Activated T-cell treated with anti-CD3 and anti-CD28 coated beads, Interleukin-2, amount 50 U/mL, for 4 hours (primary cell): ENCODE data around the gene FGF3. TPM values are rescaled to one million over a fixed set of nuclear protein-coding genes. Genes with fewer than 3 reads are reported as not detected.
"Not testable (repeated sequence)": the region's sequence is repeated elsewhere in the genome, so short reads cannot be mapped to it uniquely, and the experiment has no call there.

ENCODE experiments used
- ATAC-seq, 2 donors: fragments of 200-7000 bp; cut with Tn5 transposase; one replicate each; pipeline ENCODE4 v1.10.0; 2021
- DNase-seq: peaks from one replicate; pipeline ENCODE4 v3.0.0-alpha.2; 2020
- H3K27me3 Mint-ChIP-seq: one replicate; pipeline ENCODE4 v1.8.0; 2021; ENCODE audit warnings: low read depth, mixed read lengths
- H3K36me3 Mint-ChIP-seq: one replicate; pipeline ENCODE4 v1.8.0; 2022; ENCODE audit warnings: mixed read lengths; ENCODE audit not compliant: insufficient read depth
- H3K4me1 Mint-ChIP-seq: one replicate; pipeline ENCODE4 v1.8.0; 2021; ENCODE audit warnings: low read depth, mixed read lengths
- H3K4me3 Mint-ChIP-seq: one replicate; pipeline ENCODE4 v1.8.0; 2021; ENCODE audit warnings: mild to moderate bottlenecking, moderate library complexity, mixed read lengths
- H3K9me3 Mint-ChIP-seq: one replicate; pipeline ENCODE4 v1.8.0; 2021; ENCODE audit warnings: mixed read lengths
- total RNA-seq, 3 donors: library from RNA; stranded (reverse); gene quantifications; one replicate each; pipeline ENCODE4 v1.2.1, GENCODE V29; 2021

Gene FGF3
- total RNA-seq, 3 donors from 2014 or later: not detected

GRCh38 chr11:69796063-69796462 lies 23.2 kb downstream of the FGF3 start:
- Mint-ChIP-seq H3K4me1 (no peaks in the 10 kb centered on the region), H3K9me3 (no peaks in the 10 kb centered on the region), H3K27me3 (no peaks in the 10 kb centered on the region), H3K4me3 (no peak overlapping the region), H3K36me3 (no peaks in the 10 kb centered on the region)
- ATAC-seq (no peak), DNase-seq (no peak)

- Mint-ChIP-seq H3K36me3 (no peaks in the 10 kb centered on the region), H3K27me3 (peaks cover 6% of the 10 kb centered on the region), H3K4me1 (no peaks in the 10 kb centered on the region), H3K4me3 (no peak overlapping the region), H3K9me3 (no peaks in the 10 kb centered on the region)
- no peak for DNase-seq
- ATAC-seq: no peak
Observed at GRCh38 chr11:69791276-69792180, 27.7 kb downstream of the FGF3 start.

DNA sequence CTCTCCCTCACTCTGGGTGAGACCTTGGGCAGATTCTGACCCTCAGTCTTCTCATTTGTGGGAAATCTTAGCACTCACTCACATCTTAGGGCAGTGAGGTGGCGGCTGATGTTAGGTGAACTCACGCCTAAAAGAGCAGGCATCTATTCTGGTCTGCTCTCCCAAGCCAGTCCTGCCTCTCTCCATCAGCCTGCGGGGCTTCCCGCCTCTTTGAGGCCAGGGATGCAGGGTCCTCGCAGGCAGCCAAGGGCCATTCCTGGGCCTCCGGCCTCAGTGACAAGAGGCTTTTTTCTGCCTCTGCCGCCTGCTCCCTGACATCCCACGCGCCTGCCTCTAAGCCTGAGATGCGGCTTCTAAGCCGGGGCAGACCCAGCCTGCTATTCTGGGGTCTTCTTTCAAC lies 30.3 kb downstream of the FGF3 start:
- Mint-ChIP-seq H3K36me3 (no peaks in the 10 kb centered on the region), H3K9me3 (no peaks in the 10 kb centered on the region), H3K4me3 (no peak overlapping the region), H3K4me1 (no peaks in the 10 kb centered on the region), H3K27me3 (peaks cover 6% of the 10 kb centered on the region)
- DNase-seq (no peak), ATAC-seq (no peak)

DNA sequence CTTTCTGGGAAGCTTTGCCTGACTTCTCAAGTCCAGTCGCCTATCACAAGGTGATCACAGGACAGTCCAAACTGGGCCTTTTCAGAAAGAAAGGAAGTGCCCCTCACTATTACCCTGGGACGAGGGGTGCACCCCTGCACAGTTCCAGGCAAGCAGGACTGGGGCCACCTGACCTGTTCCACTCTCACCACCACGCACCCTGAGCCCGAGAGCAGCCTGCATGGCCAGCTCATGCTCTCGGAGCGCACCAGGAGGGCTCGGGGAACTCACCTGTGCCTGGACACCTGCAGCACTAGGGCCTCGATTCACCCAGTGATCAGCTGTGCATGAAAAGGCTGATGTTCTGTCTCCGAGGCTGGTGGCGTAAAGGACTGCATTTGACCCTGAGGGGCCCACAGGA lies 31.3 kb downstream of the FGF3 start:
- no peaks in the 10 kb centered on the region for H3K36me3 Mint-ChIP-seq
- H3K4me3 Mint-ChIP-seq: no peak overlapping the region
- H3K9me3 Mint-ChIP-seq: no peaks in the 10 kb centered on the region
- no peaks in the 10 kb centered on the region for H3K4me1 Mint-ChIP-seq
- peaks cover 6% of the 10 kb centered on the region for H3K27me3 Mint-ChIP-seq
- DNase-seq (no peak), ATAC-seq (no peak)

GRCh38 chr11:69787457-69787856 lies 31.8 kb downstream of the FGF3 start:
- ATAC-seq (no peak), DNase-seq (no peak)
- H3K36me3 Mint-ChIP-seq: no peaks in the 10 kb centered on the region
- H3K4me3 Mint-ChIP-seq: no peak overlapping the region
- no peaks in the 10 kb centered on the region for H3K9me3 Mint-ChIP-seq
- no peaks in the 10 kb centered on the region for H3K4me1 Mint-ChIP-seq
- H3K27me3 Mint-ChIP-seq: peaks cover 6% of the 10 kb centered on the region

GRCh38 chr11:69781241-69781640 lies 38.0 kb downstream of the FGF3 start:
- Mint-ChIP-seq H3K9me3 (no peaks in the 10 kb centered on the region), H3K4me1 (no peaks in the 10 kb centered on the region), H3K36me3 (no peaks in the 10 kb centered on the region), H3K27me3 (peaks cover 22% of the 10 kb centered on the region), H3K4me3 (no peak overlapping the region)
- ATAC-seq (no peak), DNase-seq (no peak)

DNA sequence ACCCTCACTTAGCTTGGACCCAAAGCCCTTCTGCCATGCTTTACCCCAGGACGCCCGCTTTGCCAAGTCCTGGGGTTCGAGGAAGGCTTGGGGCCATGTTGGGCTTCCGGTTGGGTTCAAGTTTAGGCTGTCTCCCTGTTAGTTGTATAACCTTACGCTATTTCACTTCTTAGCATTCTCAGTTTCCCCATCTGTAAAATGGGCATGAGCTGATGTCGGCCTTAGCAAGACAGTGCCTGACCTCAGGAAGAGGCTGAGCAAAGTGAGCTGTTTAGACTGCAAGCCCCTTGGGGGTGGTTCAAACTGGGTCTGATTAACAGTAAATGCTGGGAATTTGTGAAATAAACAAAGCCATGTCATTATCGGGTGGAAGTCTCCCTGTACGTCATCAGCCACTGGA lies 40.8 kb downstream of the FGF3 start:
- H3K27me3 Mint-ChIP-seq: peaks cover 29% of the 10 kb centered on the region
- H3K9me3 Mint-ChIP-seq: no peaks in the 10 kb centered on the region
- DNase-seq (no peak), ATAC-seq (no peak)
- H3K4me3 Mint-ChIP-seq: no peak overlapping the region
- H3K36me3 Mint-ChIP-seq: no peaks in the 10 kb centered on the region
- H3K4me1 Mint-ChIP-seq: no peaks in the 10 kb centered on the region

DNA sequence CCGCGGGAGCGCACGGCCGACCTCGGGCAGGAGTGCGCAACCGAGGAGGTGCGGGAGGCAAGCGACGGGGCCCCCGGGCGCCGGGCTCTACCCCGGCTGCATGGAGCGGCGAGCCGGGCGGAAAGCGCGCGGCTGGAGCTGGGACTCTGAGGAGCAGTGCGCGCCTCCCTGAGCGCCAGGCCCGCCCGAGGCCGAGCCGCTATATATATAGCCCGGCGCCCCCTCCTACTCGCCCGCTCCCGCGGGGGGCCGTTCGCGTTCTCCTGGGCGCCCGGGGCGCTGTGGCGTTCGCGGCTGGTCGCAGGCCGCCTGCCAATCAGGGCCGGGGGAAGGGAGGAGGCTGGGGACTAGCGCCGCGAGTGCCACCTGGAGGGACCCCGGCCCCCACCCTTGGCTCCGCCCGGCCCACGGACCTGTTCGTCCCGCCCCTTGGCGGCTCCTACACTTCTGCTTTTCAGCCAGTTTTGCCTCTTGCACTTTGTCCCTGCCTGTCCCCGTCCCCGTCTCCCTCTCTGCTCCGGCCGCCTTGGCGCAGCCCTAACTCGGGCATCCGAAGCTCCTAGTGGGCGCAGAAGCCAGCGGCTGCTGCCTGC lies 44.0 kb downstream of the FGF3 start, which contains the start of gene FGF4:
Gene FGF4 (minus strand): TSS at position 179 of the 593 bp plus-strand sequence. CDS start 257 bp downstream, outside the sequence.
- Mint-ChIP-seq H3K27me3 (peaks cover 41% of the 10 kb centered on the region), H3K9me3 (no peaks in the 10 kb centered on the region), H3K36me3 (no peaks in the 10 kb centered on the region), H3K4me1 (no peaks in the 10 kb centered on the region), H3K4me3 (no peak within 1 kb of the TSS)
- ATAC-seq (no peak), DNase-seq (no peak)

GRCh38 chr11:69774354-69775162 lies 44.7 kb downstream of the FGF3 start:
- H3K4me1 Mint-ChIP-seq: no peaks in the 10 kb centered on the region
- H3K9me3 Mint-ChIP-seq: no peaks in the 10 kb centered on the region
- H3K27me3 Mint-ChIP-seq: peaks cover 42% of the 10 kb centered on the region
- no peak overlapping the region for H3K4me3 Mint-ChIP-seq
- no peak for ATAC-seq
- H3K36me3 Mint-ChIP-seq: no peaks in the 10 kb centered on the region
- DNase-seq: no peak

DNA sequence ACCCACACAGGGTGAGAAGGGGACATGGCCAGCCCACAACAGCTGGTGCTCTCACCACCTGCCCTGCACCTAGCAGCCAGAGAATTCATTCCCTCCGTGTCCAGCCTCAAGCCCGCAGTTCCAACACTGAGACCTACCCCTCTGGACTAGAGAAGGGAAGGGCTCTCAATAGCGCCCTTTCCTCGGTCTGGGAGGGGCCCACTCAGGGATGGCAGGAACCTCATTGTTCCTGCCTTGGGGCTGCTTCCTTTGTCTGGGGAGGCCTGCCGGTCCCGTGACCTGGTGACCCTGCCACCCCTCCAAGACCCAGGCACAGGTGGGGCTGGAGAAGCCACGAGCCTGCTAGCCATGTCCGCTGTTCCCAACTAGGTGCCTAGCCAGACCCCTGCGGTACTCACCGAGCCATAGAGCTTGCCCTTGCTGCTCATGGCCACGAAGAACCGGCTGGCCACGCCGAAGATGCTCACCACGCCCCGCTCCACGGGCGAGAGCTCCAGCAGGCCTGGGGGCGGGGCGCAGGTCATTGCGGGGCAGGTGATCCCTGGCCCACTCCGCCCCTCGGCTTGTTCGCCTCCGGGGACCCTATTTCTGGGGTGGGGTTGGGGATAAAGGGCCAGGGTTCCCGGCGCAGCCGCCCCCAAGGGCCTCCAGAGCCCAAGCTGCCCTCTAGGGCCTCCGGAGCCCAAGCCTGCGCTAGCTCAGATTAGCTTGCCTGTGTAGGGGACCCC lies 45.4 kb downstream of the FGF3 start:
- ATAC-seq (no peak), DNase-seq (no peak)
- no peak overlapping the region for H3K4me3 Mint-ChIP-seq
- no peaks in the 10 kb centered on the region for H3K36me3 Mint-ChIP-seq
- H3K4me1 Mint-ChIP-seq: no peaks in the 10 kb centered on the region
- no peaks in the 10 kb centered on the region for H3K9me3 Mint-ChIP-seq
- H3K27me3 Mint-ChIP-seq: peaks cover 45% of the 10 kb centered on the region

- Mint-ChIP-seq H3K9me3 (no peaks in the 10 kb centered on the region), H3K27me3 (peaks cover 36% of the 10 kb centered on the region), H3K4me3 (no peak overlapping the region), H3K36me3 (no peaks in the 10 kb centered on the region), H3K4me1 (no peaks in the 10 kb centered on the region)
- ATAC-seq: no peak
- no peak for DNase-seq
Observed at GRCh38 chr11:69771466-69771865, 47.8 kb downstream of the FGF3 start.

GRCh38 chr11:69770540-69770939 lies 48.7 kb downstream of the FGF3 start:
- no peak for DNase-seq
- Mint-ChIP-seq H3K4me3 (no peak overlapping the region), H3K36me3 (no peaks in the 10 kb centered on the region)

GRCh38 chr11:69765498-69765995 lies 53.7 kb downstream of the FGF3 start:
- Mint-ChIP-seq H3K27me3 (peaks cover 22% of the 10 kb centered on the region), H3K36me3 (no peaks in the 10 kb centered on the region), H3K9me3 (no peaks in the 10 kb centered on the region), H3K4me1 (no peaks in the 10 kb centered on the region), H3K4me3 (no peak overlapping the region)
- ATAC-seq (no peak), DNase-seq (no peak)

More at GRCh38 chr11:69770540-69770939, 48.7 kb downstream of the FGF3 start:
- Mint-ChIP-seq H3K9me3 (no peaks in the 10 kb centered on the region), H3K4me1 (no peaks in the 10 kb centered on the region), H3K27me3 (peaks cover 29% of the 10 kb centered on the region)
- ATAC-seq: no peak

- not testable (repeated sequence) for DNase-seq
Observed at GRCh38 chr11:69764918-69765317, 54.3 kb downstream of the FGF3 start.

More at GRCh38 chr11:69764918-69765317, 54.3 kb downstream of the FGF3 start:
- not testable (repeated sequence) for H3K36me3 Mint-ChIP-seq, H3K4me3 Mint-ChIP-seq, H3K9me3 Mint-ChIP-seq, H3K4me1 Mint-ChIP-seq, ATAC-seq
- peaks cover 23% of the 10 kb centered on the region for H3K27me3 Mint-ChIP-seq
